ENCODE measurements around the gene AP4M1. TPM values are rescaled to one million over a fixed set of nuclear protein-coding genes. Genes with fewer than 3 reads are reported as not detected.

The AP4M1 gene
- total and polyA plus RNA-seq, 9 of the 15 experiments (the other 6 are each of a cell fraction or from before 2014, with no cell fraction given), result 1.3 to 30.9 (median 14.1) TPM

DNA sequence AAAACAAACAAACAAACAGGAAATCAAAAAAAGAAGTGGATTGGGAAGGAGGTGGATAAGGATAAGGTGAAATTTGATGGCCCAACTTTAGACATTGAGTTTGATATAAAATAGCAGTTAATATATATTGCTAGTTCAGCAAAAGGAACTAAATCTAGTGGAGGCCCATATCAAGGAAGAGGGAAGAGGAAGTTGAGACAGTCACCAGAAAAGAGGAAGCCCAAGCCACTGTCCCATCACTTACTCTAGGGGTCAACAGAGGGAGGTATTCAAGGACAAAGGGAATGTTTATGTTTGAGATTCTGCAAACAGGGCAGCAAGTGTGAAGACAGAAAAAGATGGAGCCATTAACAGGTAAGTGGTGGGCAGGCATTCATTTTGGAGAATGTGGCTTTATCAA, 51.0 kb downstream of the AP4M1 start (continued):
- TF ChIP-seq, protein P1, sequence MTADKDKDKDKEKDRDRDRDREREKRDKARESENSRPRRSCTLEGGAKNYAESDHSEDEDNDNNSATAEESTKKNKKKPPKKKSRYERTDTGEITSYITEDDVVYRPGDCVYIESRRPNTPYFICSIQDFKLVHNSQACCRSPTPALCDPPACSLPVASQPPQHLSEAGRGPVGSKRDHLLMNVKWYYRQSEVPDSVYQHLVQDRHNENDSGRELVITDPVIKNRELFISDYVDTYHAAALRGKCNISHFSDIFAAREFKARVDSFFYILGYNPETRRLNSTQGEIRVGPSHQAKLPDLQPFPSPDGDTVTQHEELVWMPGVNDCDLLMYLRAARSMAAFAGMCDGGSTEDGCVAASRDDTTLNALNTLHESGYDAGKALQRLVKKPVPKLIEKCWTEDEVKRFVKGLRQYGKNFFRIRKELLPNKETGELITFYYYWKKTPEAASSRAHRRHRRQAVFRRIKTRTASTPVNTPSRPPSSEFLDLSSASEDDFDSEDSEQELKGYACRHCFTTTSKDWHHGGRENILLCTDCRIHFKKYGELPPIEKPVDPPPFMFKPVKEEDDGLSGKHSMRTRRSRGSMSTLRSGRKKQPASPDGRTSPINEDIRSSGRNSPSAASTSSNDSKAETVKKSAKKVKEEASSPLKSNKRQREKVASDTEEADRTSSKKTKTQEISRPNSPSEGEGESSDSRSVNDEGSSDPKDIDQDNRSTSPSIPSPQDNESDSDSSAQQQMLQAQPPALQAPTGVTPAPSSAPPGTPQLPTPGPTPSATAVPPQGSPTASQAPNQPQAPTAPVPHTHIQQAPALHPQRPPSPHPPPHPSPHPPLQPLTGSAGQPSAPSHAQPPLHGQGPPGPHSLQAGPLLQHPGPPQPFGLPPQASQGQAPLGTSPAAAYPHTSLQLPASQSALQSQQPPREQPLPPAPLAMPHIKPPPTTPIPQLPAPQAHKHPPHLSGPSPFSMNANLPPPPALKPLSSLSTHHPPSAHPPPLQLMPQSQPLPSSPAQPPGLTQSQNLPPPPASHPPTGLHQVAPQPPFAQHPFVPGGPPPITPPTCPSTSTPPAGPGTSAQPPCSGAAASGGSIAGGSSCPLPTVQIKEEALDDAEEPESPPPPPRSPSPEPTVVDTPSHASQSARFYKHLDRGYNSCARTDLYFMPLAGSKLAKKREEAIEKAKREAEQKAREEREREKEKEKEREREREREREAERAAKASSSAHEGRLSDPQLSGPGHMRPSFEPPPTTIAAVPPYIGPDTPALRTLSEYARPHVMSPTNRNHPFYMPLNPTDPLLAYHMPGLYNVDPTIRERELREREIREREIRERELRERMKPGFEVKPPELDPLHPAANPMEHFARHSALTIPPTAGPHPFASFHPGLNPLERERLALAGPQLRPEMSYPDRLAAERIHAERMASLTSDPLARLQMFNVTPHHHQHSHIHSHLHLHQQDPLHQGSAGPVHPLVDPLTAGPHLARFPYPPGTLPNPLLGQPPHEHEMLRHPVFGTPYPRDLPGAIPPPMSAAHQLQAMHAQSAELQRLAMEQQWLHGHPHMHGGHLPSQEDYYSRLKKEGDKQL (CRISPR knock-in tag; IDR thresholded peaks at IDR 0.05; ENCODE audit: borderline replicate concordance), result no peak
- TF ChIP-seq KDM1A (IDR thresholded peaks at IDR 0.05), result peak; percentile 27 to 41; a peak in 2 of 4 replicates
- peak; percentile 39; the same call in 1 of the 2 replicates for TF ChIP-seq SMARCA5 (IDR thresholded peaks at IDR 0.05)
- 0 out of 2 replicates have a peak, but pooled peaks have one; percentile 26 for TF ChIP-seq EP400 (IDR thresholded peaks at IDR 0.05)
- TF ChIP-seq, protein P2, sequence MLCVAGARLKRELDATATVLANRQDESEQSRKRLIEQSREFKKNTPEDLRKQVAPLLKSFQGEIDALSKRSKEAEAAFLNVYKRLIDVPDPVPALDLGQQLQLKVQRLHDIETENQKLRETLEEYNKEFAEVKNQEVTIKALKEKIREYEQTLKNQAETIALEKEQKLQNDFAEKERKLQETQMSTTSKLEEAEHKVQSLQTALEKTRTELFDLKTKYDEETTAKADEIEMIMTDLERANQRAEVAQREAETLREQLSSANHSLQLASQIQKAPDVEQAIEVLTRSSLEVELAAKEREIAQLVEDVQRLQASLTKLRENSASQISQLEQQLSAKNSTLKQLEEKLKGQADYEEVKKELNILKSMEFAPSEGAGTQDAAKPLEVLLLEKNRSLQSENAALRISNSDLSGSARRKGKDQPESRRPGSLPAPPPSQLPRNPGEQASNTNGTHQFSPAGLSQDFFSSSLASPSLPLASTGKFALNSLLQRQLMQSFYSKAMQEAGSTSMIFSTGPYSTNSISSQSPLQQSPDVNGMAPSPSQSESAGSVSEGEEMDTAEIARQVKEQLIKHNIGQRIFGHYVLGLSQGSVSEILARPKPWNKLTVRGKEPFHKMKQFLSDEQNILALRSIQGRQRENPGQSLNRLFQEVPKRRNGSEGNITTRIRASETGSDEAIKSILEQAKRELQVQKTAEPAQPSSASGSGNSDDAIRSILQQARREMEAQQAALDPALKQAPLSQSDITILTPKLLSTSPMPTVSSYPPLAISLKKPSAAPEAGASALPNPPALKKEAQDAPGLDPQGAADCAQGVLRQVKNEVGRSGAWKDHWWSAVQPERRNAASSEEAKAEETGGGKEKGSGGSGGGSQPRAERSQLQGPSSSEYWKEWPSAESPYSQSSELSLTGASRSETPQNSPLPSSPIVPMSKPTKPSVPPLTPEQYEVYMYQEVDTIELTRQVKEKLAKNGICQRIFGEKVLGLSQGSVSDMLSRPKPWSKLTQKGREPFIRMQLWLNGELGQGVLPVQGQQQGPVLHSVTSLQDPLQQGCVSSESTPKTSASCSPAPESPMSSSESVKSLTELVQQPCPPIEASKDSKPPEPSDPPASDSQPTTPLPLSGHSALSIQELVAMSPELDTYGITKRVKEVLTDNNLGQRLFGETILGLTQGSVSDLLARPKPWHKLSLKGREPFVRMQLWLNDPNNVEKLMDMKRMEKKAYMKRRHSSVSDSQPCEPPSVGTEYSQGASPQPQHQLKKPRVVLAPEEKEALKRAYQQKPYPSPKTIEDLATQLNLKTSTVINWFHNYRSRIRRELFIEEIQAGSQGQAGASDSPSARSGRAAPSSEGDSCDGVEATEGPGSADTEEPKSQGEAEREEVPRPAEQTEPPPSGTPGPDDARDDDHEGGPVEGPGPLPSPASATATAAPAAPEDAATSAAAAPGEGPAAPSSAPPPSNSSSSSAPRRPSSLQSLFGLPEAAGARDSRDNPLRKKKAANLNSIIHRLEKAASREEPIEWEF (CRISPR knock-in tag; IDR thresholded peaks at IDR 0.05), result no peak
- TF ChIP-seq SLC30A9 (CRISPR knock-in tag; IDR thresholded peaks at IDR 0.05), result no peak
- TF ChIP-seq SMC3 (conservative IDR thresholded peaks at IDR 0.05; ENCODE audit: insufficient read depth, low read depth, low read length), result no peak
- no peak for TF ChIP-seq CHD1 (IDR thresholded peaks at IDR 0.05; ENCODE audit: low read length)
- TF ChIP-seq ESRRA (IDR thresholded peaks at IDR 0.05; ENCODE audit: borderline replicate concordance, low read depth), result peak; percentile 99
- no peak for TF ChIP-seq SIN3A (IDR thresholded peaks at IDR 0.05; ENCODE audit: borderline replicate concordance in 2 of 2, control insufficient read depth in 1 of 2, low read depth in 2 of 2, low read length in 2 of 2)

Data from K562 (cell line).